GM18909 (cell line): Measurements from ENCODE around the gene SDK1.

ENCODE experiments used
- ATAC-seq: cut with Tn5 transposase; IDR thresholded peaks from one replicate; pipeline ENCODE4 v1.9.1; 2021; ENCODE audit warnings: mild to moderate bottlenecking; ENCODE audit not compliant: unreplicated experiment, poor library complexity

SDK1 gene

GRCh38 chr7:4133491-4134044 is 832.5 kb downstream of the SDK1 start:
- no peak for ATAC-seq

- ATAC-seq, result no peak
Observed at GRCh38 chr7:4134204-4134603, 833.2 kb downstream of the SDK1 start.

- no peak for ATAC-seq
Observed at GRCh38 chr7:4134631-4135030, 833.6 kb downstream of the SDK1 start.

GRCh38 chr7:4135301-4135700 is 834.2 kb downstream of the SDK1 start:
- no peak for ATAC-seq

- ATAC-seq, result no peak
Observed at GRCh38 chr7:4136036-4136435, 835.0 kb downstream of the SDK1 start.

- ATAC-seq, result no peak
Observed at GRCh38 chr7:4136501-4137110, 835.6 kb downstream of the SDK1 start.

- no peak for ATAC-seq
Observed at GRCh38 chr7:4137552-4137951, 836.5 kb downstream of the SDK1 start.

- ATAC-seq, result no peak
Observed at GRCh38 chr7:4138866-4139265, 837.8 kb downstream of the SDK1 start.

GRCh38 chr7:4139656-4140625 is 838.9 kb downstream of the SDK1 start:
- no peak for ATAC-seq

- no peak for ATAC-seq
Observed at GRCh38 chr7:4140933-4141332, 839.9 kb downstream of the SDK1 start.

GRCh38 chr7:4143006-4143405 is 842.0 kb downstream of the SDK1 start:
- no peak for ATAC-seq

GRCh38 chr7:4143511-4144171 is 842.6 kb downstream of the SDK1 start:
- ATAC-seq, result no peak

- no peak for ATAC-seq
Observed at GRCh38 chr7:4144172-4144701, 843.2 kb downstream of the SDK1 start.

- ATAC-seq, result no peak
Observed at GRCh38 chr7:4144811-4145510, 843.9 kb downstream of the SDK1 start.

GRCh38 chr7:4145576-4145975 is 844.5 kb downstream of the SDK1 start:
- no peak for ATAC-seq

GRCh38 chr7:4147926-4148620 is 847.0 kb downstream of the SDK1 start:
- no peak for ATAC-seq

GRCh38 chr7:4149236-4149635 is 848.2 kb downstream of the SDK1 start:
- ATAC-seq, result no peak

GRCh38 chr7:4149645-4150044 is 848.6 kb downstream of the SDK1 start:
- ATAC-seq, result no peak

GRCh38 chr7:4150731-4151130 is 849.7 kb downstream of the SDK1 start:
- no peak for ATAC-seq
